Measurements from ENCODE around the gene TTLL3.

TTLL3 gene

DNA sequence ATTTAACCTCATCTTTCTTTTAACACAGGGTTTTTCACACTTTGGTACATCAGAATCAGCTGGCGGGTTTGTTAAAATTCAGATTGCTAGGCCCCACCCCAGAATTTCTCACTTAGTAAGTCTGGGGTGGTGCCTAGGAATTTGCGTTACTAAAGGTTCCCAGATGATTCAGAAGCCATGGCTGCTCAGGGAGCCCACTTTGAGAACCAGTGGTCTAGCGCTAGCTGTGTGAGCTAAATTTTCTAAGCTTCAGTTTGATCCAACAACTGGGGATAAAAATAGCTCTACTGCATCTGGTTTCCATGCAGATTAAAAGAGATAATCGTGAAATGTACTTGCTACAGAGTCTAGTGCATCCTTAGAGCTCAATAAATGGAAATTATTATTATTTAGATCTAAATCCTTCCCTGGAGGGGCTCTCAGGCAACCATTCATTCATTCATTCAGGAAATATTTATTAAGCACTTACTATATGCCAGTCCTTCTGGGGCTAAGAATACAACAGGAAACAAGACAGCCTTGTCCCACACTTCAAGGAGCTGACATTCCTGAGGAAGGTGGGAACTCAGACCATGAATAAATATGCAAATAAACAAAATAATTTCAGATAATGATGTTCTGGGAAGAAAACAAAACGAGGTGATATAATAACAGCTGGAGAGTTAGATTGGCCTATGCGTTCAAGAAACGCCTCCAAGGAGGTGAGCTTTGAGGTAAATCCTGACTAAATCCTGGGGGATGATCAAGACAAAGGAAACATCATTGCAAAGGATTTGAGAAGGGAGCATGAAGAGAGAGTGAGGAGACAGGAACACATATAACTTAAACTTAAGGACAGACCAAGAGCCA lies 73.9 kb downstream of the TTLL3 start:
- no peak for TF ChIP-seq CTCF (IDR thresholded peaks at IDR 0.05; ENCODE audit: low read depth, low read length, missing control alignments)
- no peak for DNase-seq (ENCODE audit: low read depth)
- no peak overlapping the region for H3K4me3 ChIP-seq (ENCODE audit: low read depth, low read length)
- in situ Hi-C loops (cut with HindIII; ENCODE audit: low sequenced_read_pairs): loop anchor here (5.0 kb wide), 1 partner anchor 48 kb away; the partner anchor contains the start of gene CRELD1

GRCh38 chr3:9884555-9885165 lies 74.6 kb downstream of the TTLL3 start:
- in situ Hi-C loops (cut with HindIII; ENCODE audit: low sequenced_read_pairs): loop anchor here (5.0 kb wide), 1 partner anchor 48 kb away; the partner anchor contains the start of gene CRELD1
- no peak for TF ChIP-seq CTCF (IDR thresholded peaks at IDR 0.05; ENCODE audit: low read depth, low read length, missing control alignments)
- no peak for DNase-seq (ENCODE audit: low read depth)
- no peak overlapping the region for H3K4me3 ChIP-seq (ENCODE audit: low read depth, low read length)

All from astrocyte of the cerebellum (primary cell).